Liver (tissue), 3 donors: ENCODE data around the gene HIP1R.

Experiments
- CTCF ChIP-seq: fragments of 150-350 bp; IDR thresholded peaks from 2 replicates; pipeline ENCODE4 v1.5.1; 2017; ENCODE audit warnings: improper control_type of control experiment, low read depth, low read length; ENCODE audit not compliant: missing input control
- GABPA ChIP-seq, 2 donors: IDR thresholded peaks in 1 of 2; conservative IDR thresholded peaks in 1 of 2; 2 replicates each; pipeline ENCODE4 v1.6.1; 2016; ENCODE audit warnings: antibody characterized with exemption in 2 of 2, mild to moderate bottlenecking in 1 of 2, moderate library complexity in 1 of 2
- HNF4G ChIP-seq: IDR thresholded peaks from 2 replicates; pipeline ENCODE4 v1.6.1; 2016; ENCODE audit warnings: antibody characterized with exemption
- JUND ChIP-seq, 2 donors: IDR thresholded peaks; 2 replicates each; pipeline ENCODE4 v1.6.1; 2016; ENCODE audit warnings: antibody characterized with exemption in 2 of 2
- MAX ChIP-seq: IDR thresholded peaks from 2 replicates; pipeline ENCODE4 v1.6.1; 2016; ENCODE audit warnings: antibody characterized with exemption
- RAD21 ChIP-seq, 2 donors: IDR thresholded peaks; 2 replicates each; pipeline ENCODE4 v1.6.1; 2016; ENCODE audit warnings: antibody characterized with exemption in 2 of 2, mild to moderate bottlenecking in 2 of 2
- SP1 ChIP-seq: IDR thresholded peaks from 2 replicates; pipeline ENCODE4 v1.6.1; 2018; ENCODE audit warnings: antibody characterized with exemption, mild to moderate bottlenecking
- TAF1 ChIP-seq: conservative IDR thresholded peaks from 2 replicates; pipeline ENCODE4 v1.6.1; 2016; ENCODE audit warnings: antibody characterized with exemption, mild to moderate bottlenecking
- YY1 ChIP-seq: IDR thresholded peaks from 2 replicates; pipeline ENCODE4 v1.6.1; 2016; ENCODE audit warnings: antibody characterized with exemption, mild to moderate bottlenecking
- ZBTB33 ChIP-seq: IDR thresholded peaks from 2 replicates; pipeline ENCODE4 v1.6.1; 2016; ENCODE audit warnings: antibody characterized with exemption
- donor health status: healthy.
- donor health status: healthy.

- TF ChIP-seq YY1 (no peak), CTCF (no peak), ZBTB33 (no peak), GABPA (IDR thresholded peaks at IDR 0.05 in 1 of 2, conservative IDR thresholded peaks at IDR 0.05 in 1 of 2) (no peak), RAD21 (IDR thresholded peaks at IDR 0.05) (no peak), JUND (IDR thresholded peaks at IDR 0.05) (no peak), HNF4G (no peak), TAF1 (no peak), MAX (no peak), SP1 (no peak)
Measured at GRCh38 chr12:122886161-122886560, 50.9 kb downstream of the HIP1R start.
